Loucy (cell line): ENCODE measurements around the gene EVC.

Experiments used
- H2AFZ ChIP-seq: fragments of 200-600 bp; sonication (generic); 2 replicates; pipeline ENCODE4 v1.6.0; 2016; ENCODE audit warnings: antibody characterized with exemption, mild to moderate bottlenecking, low read length, moderate library complexity
- H3F3A ChIP-seq: fragments of 200-600 bp; 2 replicates; pipeline ENCODE4 v1.6.0; 2016; ENCODE audit warnings: antibody characterized with exemption, low read depth, mild to moderate bottlenecking
- H3K27me3 ChIP-seq: fragments of 200-600 bp; sonication (generic); 2 replicates; pipeline ENCODE4 v1.6.1; 2014; ENCODE audit warnings: low read length, mild to moderate bottlenecking; ENCODE audit not compliant: insufficient read depth, poor library complexity, severe bottlenecking
- H3K36me3 ChIP-seq: fragments of 200-600 bp; sonication (generic); 2 replicates; pipeline ENCODE4 v1.6.1; 2016; ENCODE audit warnings: low read length; ENCODE audit not compliant: insufficient read depth
- H3K4me1 ChIP-seq: fragments of 200-600 bp; sonication (generic); 2 replicates; pipeline ENCODE4 v1.5.1; 2014; ENCODE audit warnings: low read length, mild to moderate bottlenecking; ENCODE audit not compliant: insufficient read depth, poor library complexity, severe bottlenecking
- H3K4me2 ChIP-seq: fragments of 200-600 bp; sonication (generic); 2 replicates; pipeline ENCODE4 v1.6.0; 2014; ENCODE audit warnings: antibody characterized with exemption, low read length, low read depth, mild to moderate bottlenecking; ENCODE audit not compliant: poor library complexity, severe bottlenecking
- H3K4me3 ChIP-seq: fragments of 200-600 bp; sonication (generic); 2 replicates; pipeline ENCODE4 v1.5.1; 2014; ENCODE audit warnings: low read length, mild to moderate bottlenecking, mixed read lengths; ENCODE audit not compliant: poor library complexity, severe bottlenecking
- H3K79me2 ChIP-seq: fragments of 200-600 bp; sonication (generic); 2 replicates; pipeline ENCODE4 v1.6.1; 2014; ENCODE audit warnings: low read length; ENCODE audit not compliant: insufficient read depth
- H3K9ac ChIP-seq: fragments of 200-600 bp; sonication (generic); 2 replicates; pipeline ENCODE4 v1.6.0; 2014; ENCODE audit warnings: mild to moderate bottlenecking, low read depth, low read length, moderate library complexity; ENCODE audit not compliant: poor library complexity, severe bottlenecking
- H3K9me2 ChIP-seq: fragments of 200-600 bp; sonication (generic); replicated peaks from 2 replicates; pipeline ENCODE4 v1.6.1; 2016; ENCODE audit warnings: low read depth, low read length, mixed read lengths
- H3K9me3 ChIP-seq: fragments of 200-600 bp; sonication (generic); 2 replicates; pipeline ENCODE4 v1.6.1; 2014; ENCODE audit warnings: mild to moderate bottlenecking, antibody characterized with exemption, low read length, low read depth; ENCODE audit not compliant: insufficient read depth
- H4K20me1 ChIP-seq: fragments of 200-600 bp; sonication (generic); 2 replicates; pipeline ENCODE4 v1.6.0; 2014; ENCODE audit warnings: antibody characterized with exemption, low read length, mild to moderate bottlenecking; ENCODE audit not compliant: insufficient read depth, poor library complexity, severe bottlenecking
- EZH2phosphoT487 ChIP-seq: fragments of 200-600 bp; IDR thresholded peaks from 2 replicates; pipeline ENCODE4 v1.6.1; 2018; ENCODE audit warnings: antibody characterized with exemption, mild to moderate bottlenecking, moderate library complexity, borderline replicate concordance
- TF ChIP-seq, protein P1 (sequence below): fragments of 200-600 bp; sonication (generic); conservative IDR thresholded peaks from 2 replicates; pipeline ENCODE4 v1.5.1; 2014; ENCODE audit warnings: mild to moderate bottlenecking, antibody characterized with exemption, low read length

The EVC gene

DNA sequence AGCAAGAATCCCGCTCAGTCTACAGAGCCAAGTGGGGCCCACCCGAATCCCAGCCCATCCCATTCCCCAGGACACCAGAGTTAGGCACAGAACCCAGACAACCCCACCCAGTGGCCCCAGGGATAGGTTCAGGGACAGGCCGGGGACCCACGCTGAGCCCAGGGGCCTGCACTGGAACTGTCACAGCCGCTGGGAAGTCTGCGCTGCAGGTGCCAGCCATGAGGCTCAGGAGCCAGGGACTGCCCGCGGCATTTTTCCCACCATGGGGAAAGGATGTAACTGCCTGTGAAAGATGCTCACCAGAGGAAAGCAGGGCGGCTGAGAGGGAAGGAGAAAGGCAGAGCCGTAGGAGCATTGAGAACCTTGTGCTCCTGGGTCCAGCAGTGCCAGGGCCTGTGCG, 14.7 kb upstream of the EVC start:
- Histone ChIP-seq H3K36me3 (no peaks in the 10 kb centered on the region), H3K9me3 (peaks cover 10% of the 10 kb centered on the region; the same call in 1 of the 2 replicates), H3F3A (no peaks in the 10 kb centered on the region), H4K20me1 (no peaks in the 10 kb centered on the region), H3K4me2 (no peak overlapping the region), H3K27me3 (no peaks in the 10 kb centered on the region), H2AFZ (no peak overlapping the region), H3K9ac (no peak overlapping the region), H3K4me1 (no peaks in the 10 kb centered on the region), H3K9me2 (no peaks in the 10 kb centered on the region), H3K79me2 (no peaks in the 10 kb centered on the region), H3K4me3 (no peak overlapping the region)
- TF ChIP-seq, protein P1, sequence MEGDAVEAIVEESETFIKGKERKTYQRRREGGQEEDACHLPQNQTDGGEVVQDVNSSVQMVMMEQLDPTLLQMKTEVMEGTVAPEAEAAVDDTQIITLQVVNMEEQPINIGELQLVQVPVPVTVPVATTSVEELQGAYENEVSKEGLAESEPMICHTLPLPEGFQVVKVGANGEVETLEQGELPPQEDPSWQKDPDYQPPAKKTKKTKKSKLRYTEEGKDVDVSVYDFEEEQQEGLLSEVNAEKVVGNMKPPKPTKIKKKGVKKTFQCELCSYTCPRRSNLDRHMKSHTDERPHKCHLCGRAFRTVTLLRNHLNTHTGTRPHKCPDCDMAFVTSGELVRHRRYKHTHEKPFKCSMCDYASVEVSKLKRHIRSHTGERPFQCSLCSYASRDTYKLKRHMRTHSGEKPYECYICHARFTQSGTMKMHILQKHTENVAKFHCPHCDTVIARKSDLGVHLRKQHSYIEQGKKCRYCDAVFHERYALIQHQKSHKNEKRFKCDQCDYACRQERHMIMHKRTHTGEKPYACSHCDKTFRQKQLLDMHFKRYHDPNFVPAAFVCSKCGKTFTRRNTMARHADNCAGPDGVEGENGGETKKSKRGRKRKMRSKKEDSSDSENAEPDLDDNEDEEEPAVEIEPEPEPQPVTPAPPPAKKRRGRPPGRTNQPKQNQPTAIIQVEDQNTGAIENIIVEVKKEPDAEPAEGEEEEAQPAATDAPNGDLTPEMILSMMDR: no peak
- TF ChIP-seq EZH2phosphoT487: no peak

DNA sequence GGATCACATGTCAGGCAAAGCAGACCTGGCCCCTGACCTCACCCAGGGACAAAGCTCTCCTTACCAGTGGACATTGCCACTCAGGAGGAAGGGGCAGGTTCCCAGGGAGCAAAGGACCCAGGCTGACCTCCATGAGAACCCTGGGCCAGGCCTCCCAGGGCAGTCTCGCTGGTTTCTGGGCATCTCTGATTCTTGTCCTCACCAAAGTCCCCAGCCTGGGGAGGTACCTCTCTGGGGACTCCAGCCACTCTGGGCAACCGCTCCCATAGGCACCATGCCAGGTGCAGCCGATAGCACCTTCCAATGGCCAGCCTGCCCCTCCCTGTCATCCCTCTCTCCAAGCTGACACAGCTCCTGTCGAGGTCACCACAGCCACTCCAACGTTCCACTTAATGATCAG, 10.5 kb upstream of the EVC start:
- Histone ChIP-seq H3K27me3 (no peaks in the 10 kb centered on the region), H4K20me1 (no peaks in the 10 kb centered on the region), H3K4me1 (no peaks in the 10 kb centered on the region), H2AFZ (no peak overlapping the region), H3K9me2 (no peaks in the 10 kb centered on the region), H3F3A (no peaks in the 10 kb centered on the region), H3K79me2 (no peaks in the 10 kb centered on the region), H3K4me2 (no peak overlapping the region), H3K36me3 (no peaks in the 10 kb centered on the region), H3K9ac (no peak overlapping the region), H3K4me3 (no peak overlapping the region), H3K9me3 (peaks cover 13% of the 10 kb centered on the region; the same call in 1 of the 2 replicates)
- TF ChIP-seq, protein P1: no peak
- TF ChIP-seq EZH2phosphoT487: no peak

DNA sequence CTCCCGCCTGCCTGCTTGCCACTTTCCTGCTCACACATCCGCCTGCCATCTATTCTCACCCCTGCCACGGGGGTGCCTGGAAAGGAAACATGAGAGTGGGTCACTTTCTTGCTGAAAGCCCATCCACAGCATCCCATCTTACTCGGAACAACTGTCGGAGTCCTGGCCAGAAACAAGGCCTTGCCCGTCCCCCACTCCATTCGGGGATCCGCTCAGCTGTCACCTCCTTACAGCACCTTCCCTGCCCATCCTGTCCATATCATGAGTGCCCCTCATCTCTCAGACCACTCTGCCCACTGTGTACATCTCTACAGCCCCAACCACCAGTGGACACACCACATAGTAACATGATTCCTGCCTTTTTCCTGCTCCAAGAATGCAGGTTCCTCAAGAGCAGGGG, 9.0 kb upstream of the EVC start:
- Histone ChIP-seq H3K36me3 (no peaks in the 10 kb centered on the region), H3K79me2 (no peaks in the 10 kb centered on the region)
- TF ChIP-seq, protein P1: no peak
- no peak for TF ChIP-seq EZH2phosphoT487

More for the DNA sequence above, 9.0 kb upstream of the EVC start:
- no peak overlapping the region for H2AFZ ChIP-seq
- H3K9ac ChIP-seq: no peak overlapping the region
- peaks cover 10% of the 10 kb centered on the region; the same call in 1 of the 2 replicates for H3K9me3 ChIP-seq
- H3K9me2 ChIP-seq: no peaks in the 10 kb centered on the region
- H3K27me3 ChIP-seq: no peaks in the 10 kb centered on the region
- no peak overlapping the region for H3K4me2 ChIP-seq
- H4K20me1 ChIP-seq: no peaks in the 10 kb centered on the region
- no peaks in the 10 kb centered on the region for H3K4me1 ChIP-seq
- no peak overlapping the region for H3K4me3 ChIP-seq
- no peaks in the 10 kb centered on the region for H3F3A ChIP-seq
